Naive B cell (primary cell): ENCODE results near the gene DSCAML1. TPM values are rescaled to one million over a fixed set of nuclear protein-coding genes. Genes with fewer than 3 reads are reported as not detected.

Experiments used
- ATAC-seq, 2 donors: fragments of 150-1000 bp; cut with Tn5 transposase; 2 replicates each; pipeline ENCODE4 v1.10.0; 2021; ENCODE audit warnings: low read depth in 2 of 2, mild to moderate bottlenecking in 2 of 2, moderate library complexity in 2 of 2
- DNase-seq: peaks from one replicate; pipeline ENCODE4 v3.0.0; 2022
- H3K27ac Mint-ChIP-seq, 6 donors: one replicate each; pipeline ENCODE4 v1.8.0; 2020 to 2022; ENCODE audit warnings: mild to moderate bottlenecking in 6 of 6, mixed read lengths in 6 of 6, moderate library complexity in 5 of 6, inconsistent platforms in 2 of 6
- H3K27me3 Mint-ChIP-seq, 3 donors: one replicate each; pipeline ENCODE4 v1.8.0; 2021 to 2022; ENCODE audit warnings: mixed read lengths in 3 of 3, mild to moderate bottlenecking in 1 of 3
- H3K36me3 Mint-ChIP-seq, 2 donors: one replicate each; pipeline ENCODE4 v1.8.0; 2020 to 2022; ENCODE audit warnings: mixed read lengths in 2 of 2, inconsistent platforms in 1 of 2, mild to moderate bottlenecking in 1 of 2
- H3K4me1 Mint-ChIP-seq, 3 donors: one replicate each; pipeline ENCODE4 v1.8.0; 2020 to 2022; ENCODE audit warnings: mixed read lengths in 3 of 3, inconsistent platforms in 1 of 3, mild to moderate bottlenecking in 1 of 3, moderate library complexity in 1 of 3
- H3K4me3 Mint-ChIP-seq, 8 donors: one replicate each; pipeline ENCODE4 v1.8.0; 2020 to 2022; ENCODE audit warnings: mild to moderate bottlenecking in 8 of 8, mixed read lengths in 8 of 8, moderate library complexity in 8 of 8, inconsistent platforms in 2 of 8
- H3K9me3 Mint-ChIP-seq, 7 donors: one replicate each; pipeline ENCODE4 v1.8.0; 2020 to 2022; ENCODE audit warnings: mixed read lengths in 7 of 7, mild to moderate bottlenecking in 5 of 7, inconsistent platforms in 2 of 7, moderate library complexity in 1 of 7
- polyA plus RNA-seq, 6 donors: library from polyadenylated mRNA; unstranded; fragments of 300-500 nt; fragmentation: Illumina TruSeq; gene quantifications; one replicate each; pipeline ENCODE4 v1.2.3, GENCODE V29; 2021; ENCODE audit warnings: low read depth in 6 of 6

Gene DSCAML1
- polyA plus RNA-seq, 6 donors from 2014 or later, result 0.03 to 0.25 (median 0.11) TPM; not detected in 3

GRCh38 chr11:117827521-117828511, 30.8 kb upstream of the DSCAML1 start:
- Mint-ChIP-seq H3K36me3 (no peaks in the 10 kb centered on the region), H3K27ac (peak overlapping the region in 3 of 6 donors; percentile 32 to 79 (median 43)), H3K9me3 (peaks cover 0 to 3% (median 0%) of the 10 kb centered on the region in 7 donors), H3K27me3 (peaks cover 39 to 60% (median 51%) of the 10 kb centered on the region in 3 donors), H3K4me3 (peak overlapping the region in 6 of 8 donors; percentile 12 to 80 (median 48)), H3K4me1 (peaks cover 29 to 64% (median 38%) of the 10 kb centered on the region in 3 donors)
- peak; percentile 68 to 79 for ATAC-seq
- DNase-seq, result no peak

- Mint-ChIP-seq H3K36me3 (no peaks in the 10 kb centered on the region), H3K27me3 (peaks cover 38 to 59% (median 55%) of the 10 kb centered on the region in 3 donors), H3K9me3 (peaks cover 0 to 3% (median 0%) of the 10 kb centered on the region in 7 donors), H3K4me3 (peak overlapping the region in 1 of 8 donors; percentile 80), H3K27ac (no peak overlapping the region), H3K4me1 (peaks cover 34 to 68% (median 43%) of the 10 kb centered on the region in 3 donors)
- DNase-seq (no peak), ATAC-seq (no peak)
Observed at GRCh38 chr11:117826832-117827231, 29.8 kb upstream of the DSCAML1 start.

GRCh38 chr11:117826190-117826570, 29.2 kb upstream of the DSCAML1 start:
- no peaks in the 10 kb centered on the region for H3K36me3 Mint-ChIP-seq
- DNase-seq (no peak), ATAC-seq (no peak)
- no peak overlapping the region for H3K4me3 Mint-ChIP-seq
- peaks cover 0 to 3% (median 0%) of the 10 kb centered on the region in 7 donors for H3K9me3 Mint-ChIP-seq
- peaks cover 35 to 66% (median 43%) of the 10 kb centered on the region in 3 donors for H3K4me1 Mint-ChIP-seq
- peaks cover 40 to 65% (median 58%) of the 10 kb centered on the region in 3 donors for H3K27me3 Mint-ChIP-seq
- no peak overlapping the region for H3K27ac Mint-ChIP-seq

- peak overlapping the region in 1 of 6 donors; percentile 93 for H3K27ac Mint-ChIP-seq
- no peak for ATAC-seq
- H3K36me3 Mint-ChIP-seq, result no peaks in the 10 kb centered on the region
Observed at GRCh38 chr11:117825538-117826189, 28.6 kb upstream of the DSCAML1 start.

GRCh38 chr11:117824571-117825537, 27.8 kb upstream of the DSCAML1 start, which contains the start of gene FXYD2:
FXYD2 (minus strand) TSS chr11:117824744; CDS start chr11:117824678, 66 bp downstream.
- Mint-ChIP-seq H3K4me1 (peaks cover 28 to 60% (median 36%) of the 10 kb centered on the region in 3 donors), H3K36me3 (no peaks in the 10 kb centered on the region), H3K27me3 (peaks cover 41 to 53% (median 49%) of the 10 kb centered on the region in 3 donors), H3K27ac (peak within 1 kb of the TSS in 1 of 6 donors; percentile 93), H3K9me3 (no peaks in the 10 kb centered on the region), H3K4me3 (peak within 1 kb of the TSS in 1 of 8 donors; percentile 30)
- DNase-seq (no peak), ATAC-seq (no peak)

More at GRCh38 chr11:117825538-117826189, 28.6 kb upstream of the DSCAML1 start:
- Mint-ChIP-seq H3K4me3 (no peak overlapping the region), H3K4me1 (peaks cover 30 to 61% (median 38%) of the 10 kb centered on the region in 3 donors), H3K9me3 (peaks cover 0 to 3% (median 0%) of the 10 kb centered on the region in 7 donors), H3K27me3 (peaks cover 40 to 60% (median 58%) of the 10 kb centered on the region in 3 donors)
- no peak for DNase-seq

GRCh38 chr11:117823946-117824420, 27.0 kb upstream of the DSCAML1 start:
- peaks cover 31 to 56% (median 37%) of the 10 kb centered on the region in 3 donors for H3K4me1 Mint-ChIP-seq
- no peaks in the 10 kb centered on the region for H3K9me3 Mint-ChIP-seq
- H3K27ac Mint-ChIP-seq, result peak overlapping the region in 1 of 6 donors; percentile 31
- ATAC-seq (no peak), DNase-seq (no peak)
- peaks cover 43 to 49% (median 49%) of the 10 kb centered on the region in 3 donors for H3K27me3 Mint-ChIP-seq
- H3K36me3 Mint-ChIP-seq, result no peaks in the 10 kb centered on the region
- H3K4me3 Mint-ChIP-seq, result no peak overlapping the region

GRCh38 chr11:117823294-117823945, 26.4 kb upstream of the DSCAML1 start:
- Mint-ChIP-seq H3K9me3 (no peaks in the 10 kb centered on the region), H3K27me3 (peaks cover 43 to 49% (median 49%) of the 10 kb centered on the region in 3 donors), H3K27ac (no peak overlapping the region), H3K4me1 (peaks cover 29 to 52% (median 32%) of the 10 kb centered on the region in 3 donors), H3K4me3 (no peak overlapping the region), H3K36me3 (no peaks in the 10 kb centered on the region)
- peak; percentile 24 to 26 for ATAC-seq
- DNase-seq, result no peak

- DNase-seq (peak; percentile 40), ATAC-seq (peak; percentile 17 to 35)
- H3K4me1 Mint-ChIP-seq, result peaks cover 30 to 52% (median 31%) of the 10 kb centered on the region in 3 donors
- peaks cover 41 to 44% (median 42%) of the 10 kb centered on the region in 3 donors for H3K27me3 Mint-ChIP-seq
- no peaks in the 10 kb centered on the region for H3K9me3 Mint-ChIP-seq
- no peak overlapping the region for H3K4me3 Mint-ChIP-seq
- H3K36me3 Mint-ChIP-seq, result no peaks in the 10 kb centered on the region
- H3K27ac Mint-ChIP-seq, result peak overlapping the region in 2 of 6 donors; percentile 19 to 88
Observed at GRCh38 chr11:117822074-117823033, 25.3 kb upstream of the DSCAML1 start.

- no peak for DNase-seq
- peaks cover 32 to 37% (median 35%) of the 10 kb centered on the region in 3 donors for H3K27me3 Mint-ChIP-seq
- H3K27ac Mint-ChIP-seq, result no peak overlapping the region
- peaks cover 33 to 54% (median 38%) of the 10 kb centered on the region in 3 donors for H3K4me1 Mint-ChIP-seq
- H3K9me3 Mint-ChIP-seq, result no peaks in the 10 kb centered on the region
- no peak for ATAC-seq
- H3K36me3 Mint-ChIP-seq, result no peaks in the 10 kb centered on the region
- H3K4me3 Mint-ChIP-seq, result no peak overlapping the region
Observed at GRCh38 chr11:117821431-117821830, 24.4 kb upstream of the DSCAML1 start.

- peaks cover 23 to 29% (median 26%) of the 10 kb centered on the region in 3 donors for H3K27me3 Mint-ChIP-seq
- peaks cover 42 to 63% (median 48%) of the 10 kb centered on the region in 3 donors for H3K4me1 Mint-ChIP-seq
- ATAC-seq, result no peak
- H3K27ac Mint-ChIP-seq, result no peak overlapping the region
- no peak for DNase-seq
- H3K4me3 Mint-ChIP-seq, result no peak overlapping the region
- H3K36me3 Mint-ChIP-seq, result no peaks in the 10 kb centered on the region
- no peaks in the 10 kb centered on the region for H3K9me3 Mint-ChIP-seq
Observed at GRCh38 chr11:117820516-117820915, 23.5 kb upstream of the DSCAML1 start.

GRCh38 chr11:117820071-117820470, 23.1 kb upstream of the DSCAML1 start:
- Mint-ChIP-seq H3K9me3 (no peaks in the 10 kb centered on the region), H3K27me3 (peaks cover 19 to 25% (median 24%) of the 10 kb centered on the region in 3 donors), H3K4me1 (peaks cover 46 to 68% (median 52%) of the 10 kb centered on the region in 3 donors), H3K36me3 (no peaks in the 10 kb centered on the region), H3K27ac (peak overlapping the region in 3 of 6 donors; percentile 62 to 70 (median 63)), H3K4me3 (peak overlapping the region in 2 of 8 donors; percentile 12 to 64)
- DNase-seq, result no peak
- no peak for ATAC-seq
